Measurements from ENCODE around the gene SPPL2B. TPM values are rescaled to one million over a fixed set of nuclear protein-coding genes. Genes with fewer than 3 reads are reported as not detected.
"Not testable (repeated sequence)": the region's sequence is repeated elsewhere in the genome, so short reads cannot be mapped to it uniquely, and the experiment has no call there.

SPPL2B gene
- total RNA-seq, 1 donor from 2014 or later, result 16.3 TPM

DNA sequence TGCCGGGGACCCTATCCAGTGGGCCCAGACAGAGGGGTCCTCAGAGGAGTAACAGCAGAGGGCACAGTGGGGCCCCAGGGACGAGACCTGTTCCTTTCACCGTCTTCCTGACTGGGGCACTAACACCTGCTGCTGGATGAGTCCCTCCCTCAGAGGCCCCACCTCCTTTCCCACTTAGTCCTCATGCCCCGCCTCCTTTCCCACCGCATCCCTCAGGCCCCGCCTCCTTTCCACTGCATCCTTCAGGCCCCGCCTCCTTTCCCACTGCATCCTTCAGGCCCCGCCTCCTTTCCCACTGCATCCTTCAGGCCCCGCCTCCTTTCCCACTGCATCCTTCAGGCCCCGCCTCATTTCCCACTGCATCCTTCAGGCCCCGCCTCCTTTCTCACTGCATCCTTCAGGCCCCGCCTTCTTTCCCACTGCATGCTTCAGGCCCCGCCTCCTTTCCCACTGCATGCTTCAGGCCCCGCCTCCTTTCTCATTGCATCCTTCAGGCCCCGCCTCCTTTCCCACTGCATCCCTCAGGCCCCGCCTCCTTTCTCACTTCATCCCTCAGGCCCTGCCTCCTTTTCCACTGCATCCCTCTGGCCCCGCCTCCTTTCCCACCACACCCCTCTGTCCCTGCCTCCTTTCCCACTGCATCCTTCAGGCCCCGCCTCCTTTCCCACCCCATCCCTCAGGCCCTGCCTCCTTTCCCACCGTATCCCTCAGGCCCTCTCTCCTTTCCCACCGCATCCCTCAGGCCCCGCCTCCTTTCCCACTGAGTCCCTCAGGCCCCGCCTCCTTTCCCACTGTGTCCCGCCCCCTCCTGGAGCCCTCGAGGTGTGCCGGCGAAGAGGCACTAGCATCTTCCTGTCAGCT, 6.7 kb downstream of the SPPL2B start:
- no peak for DNase-seq (ENCODE audit: low spot score in 2 of 2)
- no peak for FAIRE-seq

DNA sequence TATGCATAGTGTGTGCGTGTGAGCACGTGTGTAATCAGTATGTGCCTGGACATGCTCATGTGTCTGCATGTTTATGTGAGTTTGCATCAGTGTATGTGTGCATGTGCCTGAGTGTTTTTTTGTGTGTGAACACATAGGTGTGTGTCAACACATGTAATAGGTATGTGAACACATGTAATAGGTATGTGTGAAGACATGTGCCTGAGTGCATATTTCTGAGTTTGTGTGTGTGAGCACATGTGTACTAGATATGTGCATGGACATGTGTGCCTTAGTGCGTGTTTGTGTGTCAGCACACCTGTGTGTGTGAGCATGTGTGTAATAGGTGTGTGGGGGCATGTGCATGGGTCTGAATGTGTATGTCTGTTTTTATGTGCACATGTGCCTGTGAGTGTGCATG, 7.4 kb downstream of the SPPL2B start:
- DNase-seq (ENCODE audit: low spot score in 2 of 2) (no peak), FAIRE-seq (no peak)

DNA sequence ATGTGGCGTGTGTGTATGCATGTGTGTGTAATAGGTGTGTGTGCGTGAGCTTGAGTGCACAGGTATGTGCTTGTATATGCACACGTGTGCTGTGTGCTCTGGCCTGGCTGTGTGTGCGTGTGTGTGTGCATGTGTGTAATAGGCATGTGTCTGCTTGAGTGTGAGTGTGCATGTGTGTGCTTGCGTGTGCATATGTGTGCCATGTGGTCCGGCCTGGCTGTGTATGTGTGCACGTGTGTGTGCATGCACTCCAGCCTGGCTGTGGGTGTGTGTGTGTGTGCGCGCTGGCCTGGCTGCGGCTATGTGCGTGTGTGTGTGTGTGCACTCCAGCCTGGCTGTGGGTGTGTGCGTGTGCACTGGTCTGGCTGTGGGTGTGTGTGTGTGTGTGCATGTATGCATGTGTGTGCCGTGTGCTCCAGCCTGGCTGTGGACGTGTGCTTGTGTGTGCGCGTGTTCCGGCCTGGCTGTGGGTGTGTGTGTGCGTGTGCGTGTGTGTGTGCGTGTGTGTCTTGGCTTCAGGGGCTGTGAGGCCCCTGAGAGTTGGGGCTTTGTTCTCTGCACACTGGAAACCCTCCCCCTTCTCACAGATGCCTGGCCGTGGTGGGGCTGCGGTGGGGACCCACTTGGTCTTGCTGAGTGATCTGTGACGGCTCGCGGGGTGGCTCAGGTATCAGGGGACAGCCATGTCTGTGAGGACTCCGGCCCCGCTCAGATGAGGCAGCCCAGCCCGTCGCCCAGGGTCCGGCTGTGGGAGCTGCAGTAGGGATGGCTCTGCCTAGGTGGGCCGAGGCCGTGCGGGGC, 8.2 kb downstream of the SPPL2B start:
- no peak for FAIRE-seq
- no peak for DNase-seq (ENCODE audit: low spot score in 2 of 2)

DNA sequence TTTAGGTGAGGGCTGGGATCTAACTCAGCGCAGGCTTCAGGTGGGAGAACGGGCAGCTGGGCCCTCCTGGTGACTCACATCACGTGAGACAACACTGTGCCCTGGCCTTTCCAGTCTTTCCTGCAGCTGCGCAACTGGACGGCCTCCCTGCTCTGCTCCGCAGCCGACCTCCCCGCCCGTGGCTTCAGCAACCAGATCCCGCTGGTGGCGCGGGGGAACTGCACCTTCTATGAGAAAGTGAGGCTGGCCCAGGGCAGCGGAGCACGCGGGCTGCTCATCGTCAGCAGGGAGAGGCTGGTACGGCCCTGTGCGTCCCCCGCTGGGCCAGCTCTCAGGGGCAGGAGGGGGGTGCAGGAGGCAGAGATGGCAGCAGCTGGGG, 8.8 kb downstream of the SPPL2B start:
- peak; percentile 64 to 74 for DNase-seq (ENCODE audit: low spot score in 2 of 2)
- no peak for FAIRE-seq

DNA sequence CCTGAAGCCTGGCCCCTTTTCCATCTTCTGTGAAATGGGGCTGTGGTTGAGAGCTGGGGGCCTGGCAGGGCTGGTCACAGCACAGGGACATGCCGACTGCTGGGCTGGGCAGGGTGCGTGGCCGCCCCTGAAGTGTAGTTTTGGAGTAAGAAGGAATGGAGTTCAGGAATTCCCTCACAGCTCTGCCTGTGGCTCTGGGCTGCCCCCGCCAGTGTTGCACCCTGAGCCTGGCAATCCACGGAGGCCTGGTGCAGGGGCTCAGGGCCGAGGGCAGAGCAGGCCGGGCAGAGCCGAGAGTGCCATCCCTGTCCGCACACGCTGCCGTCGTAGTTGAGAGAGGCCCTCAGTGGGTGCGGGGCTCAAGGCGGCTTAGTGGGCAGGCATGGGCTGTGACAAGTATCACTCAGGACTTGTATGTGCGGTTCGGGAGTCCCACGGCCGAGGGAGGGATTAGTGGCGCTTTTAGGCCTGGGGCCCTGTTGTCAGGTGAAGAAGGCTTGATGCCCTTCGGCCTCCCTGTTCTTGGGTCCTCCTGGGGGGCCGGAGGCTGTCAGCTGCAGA, 9.7 kb downstream of the SPPL2B start:
- no peak for DNase-seq (ENCODE audit: low spot score in 2 of 2)
- FAIRE-seq, result no peak

DNA sequence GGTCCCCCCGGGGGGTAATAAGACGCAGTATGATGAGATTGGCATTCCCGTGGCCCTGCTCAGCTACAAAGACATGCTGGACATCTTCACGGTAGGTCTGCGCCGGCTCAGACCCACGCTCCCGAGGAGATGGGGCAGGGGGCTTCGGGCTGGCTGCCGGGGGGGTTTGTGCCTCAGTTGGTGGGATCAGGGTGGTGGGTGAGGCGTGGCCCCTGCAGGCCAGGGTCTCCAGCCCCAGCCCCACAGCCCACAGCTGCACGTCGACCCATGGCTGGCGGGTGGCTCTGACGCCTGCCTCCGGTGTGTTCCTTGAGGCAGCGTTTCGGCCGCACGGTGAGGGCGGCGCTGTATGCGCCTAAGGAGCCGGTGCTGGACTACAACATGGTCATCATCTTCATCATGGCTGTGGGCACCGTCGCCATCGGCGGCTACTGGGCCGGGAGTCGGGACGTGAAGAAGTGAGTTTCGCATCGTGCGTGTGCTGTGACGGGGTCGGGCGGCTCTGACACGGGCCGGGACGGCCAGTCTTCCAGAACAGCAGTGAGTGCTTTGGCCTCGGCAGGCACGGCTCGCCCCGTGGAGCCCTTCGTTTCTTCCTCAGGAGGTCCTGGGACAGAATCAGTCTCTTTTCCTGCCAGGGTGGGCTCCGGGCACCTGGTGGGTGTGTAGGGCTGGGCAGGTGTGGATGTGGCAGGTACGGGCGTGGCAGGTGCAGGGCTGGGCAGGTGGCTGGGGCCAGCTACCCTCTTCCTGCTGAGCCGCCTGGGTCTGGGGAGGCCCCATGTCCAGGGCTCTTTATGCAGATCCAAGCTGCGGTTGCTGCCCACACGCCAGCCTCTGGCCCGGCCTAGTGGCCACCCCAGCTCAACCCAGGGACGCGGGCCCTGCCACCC, 10.5 kb downstream of the SPPL2B start:
- FAIRE-seq, result no peak
- no peak for DNase-seq (ENCODE audit: low spot score in 2 of 2)

DNA sequence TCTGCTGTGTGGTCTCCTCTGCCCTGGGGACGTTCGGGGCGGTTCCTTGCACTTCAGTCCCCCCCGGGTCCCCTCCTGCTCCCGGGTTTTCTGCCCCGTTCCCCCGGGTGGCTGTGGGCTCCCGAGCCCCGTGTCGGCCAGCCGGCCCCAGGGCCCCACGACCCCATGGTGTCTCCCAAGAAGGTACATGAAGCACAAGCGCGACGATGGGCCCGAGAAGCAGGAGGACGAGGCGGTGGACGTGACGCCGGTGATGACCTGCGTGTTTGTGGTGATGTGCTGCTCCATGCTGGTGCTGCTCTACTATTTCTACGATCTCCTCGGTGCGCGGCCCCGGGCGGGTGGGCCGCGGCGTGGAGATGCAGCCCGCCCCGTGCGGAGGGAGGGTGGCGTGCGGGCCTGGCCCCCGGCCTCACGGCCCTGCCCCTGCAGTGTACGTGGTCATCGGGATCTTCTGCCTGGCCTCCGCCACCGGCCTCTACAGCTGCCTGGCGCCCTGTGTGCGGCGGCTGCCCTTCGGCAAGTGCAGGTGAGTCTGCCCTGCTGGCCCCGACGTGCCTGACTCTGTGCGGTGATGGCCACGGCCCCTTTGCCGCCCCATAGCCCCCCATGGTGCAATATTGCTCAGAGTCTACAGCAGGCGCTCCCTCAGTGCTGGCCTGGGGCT, 11.3 kb downstream of the SPPL2B start:
- no peak for FAIRE-seq
- DNase-seq (ENCODE audit: low spot score in 2 of 2), result no peak

DNA sequence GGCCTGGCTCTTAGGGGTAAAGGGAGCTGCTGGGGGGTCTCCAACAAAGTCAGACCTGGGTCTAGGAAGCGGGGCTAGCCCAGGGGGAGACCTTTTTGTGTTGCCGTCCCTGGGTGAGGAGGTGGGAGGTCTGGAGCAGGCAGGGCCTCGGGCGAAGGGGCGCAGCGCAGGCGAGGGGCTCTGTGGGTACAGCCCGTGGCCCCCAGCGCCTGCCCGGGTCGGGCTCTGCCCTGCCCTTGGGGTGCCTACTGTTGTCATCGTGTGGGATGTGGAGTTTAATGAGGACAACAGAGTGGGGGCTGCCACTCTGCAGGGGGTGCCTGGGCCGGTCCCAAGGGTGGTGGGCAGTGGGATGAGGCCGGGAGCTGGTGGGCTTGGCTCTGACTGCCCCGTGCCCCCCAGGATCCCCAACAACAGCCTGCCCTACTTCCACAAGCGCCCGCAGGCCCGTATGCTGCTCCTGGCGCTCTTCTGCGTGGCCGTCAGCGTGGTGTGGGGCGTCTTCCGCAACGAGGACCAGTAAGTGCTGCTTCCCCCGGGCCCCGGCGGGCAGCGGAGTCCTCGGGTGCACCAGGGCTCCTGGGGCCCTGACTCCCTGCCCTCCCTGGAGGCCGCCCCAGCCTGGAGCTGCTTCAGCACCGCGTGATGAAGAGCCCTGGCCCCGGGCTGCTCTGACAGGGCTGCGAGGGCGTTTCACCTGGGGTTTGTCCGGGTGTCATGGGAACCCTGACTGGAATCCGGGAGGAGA, 12.2 kb downstream of the SPPL2B start:
- no peak for FAIRE-seq
- no peak for DNase-seq (ENCODE audit: low spot score in 2 of 2)

DNA sequence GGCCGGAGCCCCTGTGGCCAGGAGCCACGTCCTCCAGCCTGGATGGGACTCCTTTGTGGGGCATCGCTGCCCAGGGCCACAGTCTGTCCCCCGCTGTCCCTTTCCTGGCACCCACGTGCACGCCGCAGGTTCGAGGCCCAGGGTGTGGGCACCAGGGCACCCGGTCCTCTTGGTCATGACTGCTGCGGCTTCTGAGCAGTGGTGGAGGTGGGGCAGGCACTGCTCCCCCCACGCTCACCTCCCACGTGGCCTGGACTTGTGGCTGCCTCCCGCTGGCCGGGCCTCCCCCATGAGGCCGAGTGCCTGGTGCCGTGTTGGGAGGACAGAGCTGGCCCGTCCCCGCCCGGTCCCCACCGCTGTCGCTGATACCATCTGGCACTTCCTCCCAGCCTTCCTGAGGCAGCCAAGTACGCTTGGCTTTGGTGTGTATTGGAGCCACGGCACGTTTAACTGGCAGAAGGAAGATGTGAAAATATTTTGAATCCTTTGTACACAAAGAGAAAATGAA, 12.8 kb downstream of the SPPL2B start:
- no peak for FAIRE-seq
- peak in 1 of 2 donors; percentile 54 for DNase-seq (ENCODE audit: low spot score in 2 of 2)

DNA sequence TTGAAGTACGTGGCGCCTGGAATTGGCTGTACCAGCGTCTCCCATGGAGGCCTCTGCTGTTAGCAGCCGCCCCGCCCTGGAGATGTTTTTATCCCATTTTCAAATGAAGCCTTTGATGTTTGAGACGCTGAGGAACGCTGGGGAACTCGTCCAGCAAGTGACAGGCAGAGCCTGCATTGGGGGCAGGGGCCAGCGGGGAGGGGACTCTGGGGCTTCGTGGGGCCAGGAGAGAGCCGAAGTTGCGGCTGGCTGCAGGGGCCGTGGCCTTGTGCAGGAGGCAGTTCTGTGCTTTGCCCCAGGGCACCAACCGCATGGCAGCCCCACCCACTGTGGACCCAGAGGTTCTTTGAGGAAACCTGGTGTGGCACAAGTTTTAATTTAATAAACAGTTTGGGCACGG, 13.5 kb downstream of the SPPL2B start:
- no peak for DNase-seq (ENCODE audit: low spot score in 2 of 2)

DNA sequence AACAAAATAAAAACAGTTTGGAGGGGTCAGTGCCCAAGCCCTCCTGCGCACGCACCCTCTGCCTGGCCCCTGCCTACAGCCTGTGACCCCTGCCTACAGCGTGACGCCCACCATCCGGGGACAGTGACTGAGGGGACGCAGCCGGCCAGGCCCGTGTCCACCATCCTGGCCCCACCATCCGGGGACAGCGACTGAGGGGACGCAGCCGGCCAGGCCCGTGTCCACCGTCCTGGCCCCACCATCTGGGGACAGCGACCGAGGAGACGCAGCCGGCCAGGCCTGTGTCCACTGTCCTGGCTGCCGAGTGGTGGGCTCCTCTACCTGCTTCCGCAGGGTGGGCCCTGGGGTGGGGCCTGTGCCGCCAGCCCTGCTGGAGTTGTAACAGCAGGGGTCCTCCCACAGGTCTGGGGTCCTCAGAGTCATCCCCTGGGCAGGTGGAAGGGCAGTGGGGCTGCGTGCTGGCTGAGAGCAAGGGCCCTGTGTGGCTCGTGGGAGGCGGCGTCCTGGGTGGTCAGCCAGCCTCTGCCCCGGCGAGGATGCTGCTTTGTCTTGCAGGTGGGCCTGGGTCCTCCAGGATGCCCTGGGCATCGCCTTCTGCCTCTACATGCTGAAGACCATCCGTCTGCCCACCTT, 14.3 kb downstream of the SPPL2B start:
- FAIRE-seq (no peak), DNase-seq (ENCODE audit: low spot score in 2 of 2) (no peak)

More for the DNA sequence above, 13.5 kb downstream of the SPPL2B start:
- no peak for FAIRE-seq

DNA sequence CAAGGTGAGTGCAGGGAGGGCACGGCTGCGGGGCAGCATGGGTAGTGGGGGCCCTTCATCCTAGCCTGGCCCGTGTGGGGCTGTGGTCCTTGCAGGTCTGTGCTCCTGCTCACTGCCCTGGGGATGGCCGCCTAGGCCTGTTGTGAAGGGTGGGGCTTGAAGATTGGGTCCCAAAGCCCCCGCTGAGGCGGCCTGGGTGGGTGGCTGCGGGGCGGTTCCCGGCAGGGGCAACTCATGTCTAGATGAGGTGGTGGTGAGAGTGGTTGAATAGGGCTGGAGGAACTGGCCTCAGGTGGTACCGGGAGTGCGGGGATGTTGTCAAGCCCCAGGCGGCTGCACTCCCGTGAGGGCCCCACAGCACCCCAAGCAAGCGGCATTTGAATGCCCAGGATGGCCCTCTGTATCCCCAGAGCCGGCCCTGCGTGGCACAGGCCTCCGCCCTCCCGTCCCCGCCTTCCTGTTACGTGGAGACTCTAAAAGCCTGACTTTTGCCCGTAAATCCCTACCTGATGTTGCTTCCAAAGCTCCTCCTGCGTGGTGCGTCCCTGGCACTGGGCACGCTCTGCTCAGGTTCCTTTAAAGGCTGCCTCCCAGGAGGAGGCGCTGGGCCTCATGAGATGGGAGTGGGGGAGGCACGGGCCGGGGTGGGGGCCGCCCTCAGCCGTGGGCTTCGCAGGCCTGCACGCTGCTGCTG, 15.0 kb downstream of the SPPL2B start:
- DNase-seq (ENCODE audit: low spot score in 2 of 2) (no peak), FAIRE-seq (no peak)

DNA sequence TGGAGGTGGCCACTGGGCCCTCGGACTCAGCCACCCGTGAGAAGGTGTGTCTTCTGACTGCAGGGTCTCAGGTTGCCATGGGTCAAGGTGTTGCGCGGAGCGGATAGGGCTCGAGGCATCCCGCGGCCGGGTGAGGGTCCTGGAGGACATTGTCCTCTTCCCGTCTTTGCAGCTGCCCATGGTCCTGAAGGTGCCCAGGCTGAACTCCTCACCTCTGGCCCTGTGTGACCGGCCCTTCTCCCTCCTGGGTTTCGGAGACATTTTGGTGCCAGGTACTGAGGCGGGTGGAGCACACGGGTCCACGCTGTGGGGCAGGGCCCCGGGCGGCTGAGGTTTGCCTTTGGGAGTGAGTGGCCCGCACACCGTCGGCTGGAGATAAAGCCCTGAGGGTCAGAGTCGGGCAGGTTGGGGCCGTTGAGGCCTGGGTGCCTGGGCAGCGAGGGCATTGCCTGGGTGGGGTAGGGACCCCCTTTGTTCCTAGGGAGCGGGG, 15.9 kb downstream of the SPPL2B start:
- DNase-seq (ENCODE audit: low spot score in 2 of 2) (no peak), FAIRE-seq (no peak)

DNA sequence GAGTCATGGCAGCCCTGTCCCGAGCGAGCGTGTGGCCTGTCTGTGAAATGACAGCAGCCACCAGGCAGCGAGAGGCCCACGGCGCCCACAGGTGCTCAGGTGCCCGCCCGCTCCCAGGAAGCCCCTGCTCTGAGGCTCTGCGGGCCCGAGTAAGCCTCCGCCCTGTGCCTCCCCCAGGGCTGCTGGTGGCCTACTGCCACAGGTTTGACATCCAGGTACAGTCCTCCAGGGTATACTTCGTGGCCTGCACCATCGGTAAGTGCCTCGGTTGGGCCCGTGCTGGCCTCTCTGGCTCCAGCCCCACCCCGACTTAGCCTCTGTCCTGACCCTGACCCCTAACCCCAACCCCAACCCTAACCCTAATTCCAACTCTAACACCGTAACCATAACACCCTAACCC, 16.6 kb downstream of the SPPL2B start:
- no peak for DNase-seq (ENCODE audit: low spot score in 2 of 2)
- no peak for FAIRE-seq

DNA sequence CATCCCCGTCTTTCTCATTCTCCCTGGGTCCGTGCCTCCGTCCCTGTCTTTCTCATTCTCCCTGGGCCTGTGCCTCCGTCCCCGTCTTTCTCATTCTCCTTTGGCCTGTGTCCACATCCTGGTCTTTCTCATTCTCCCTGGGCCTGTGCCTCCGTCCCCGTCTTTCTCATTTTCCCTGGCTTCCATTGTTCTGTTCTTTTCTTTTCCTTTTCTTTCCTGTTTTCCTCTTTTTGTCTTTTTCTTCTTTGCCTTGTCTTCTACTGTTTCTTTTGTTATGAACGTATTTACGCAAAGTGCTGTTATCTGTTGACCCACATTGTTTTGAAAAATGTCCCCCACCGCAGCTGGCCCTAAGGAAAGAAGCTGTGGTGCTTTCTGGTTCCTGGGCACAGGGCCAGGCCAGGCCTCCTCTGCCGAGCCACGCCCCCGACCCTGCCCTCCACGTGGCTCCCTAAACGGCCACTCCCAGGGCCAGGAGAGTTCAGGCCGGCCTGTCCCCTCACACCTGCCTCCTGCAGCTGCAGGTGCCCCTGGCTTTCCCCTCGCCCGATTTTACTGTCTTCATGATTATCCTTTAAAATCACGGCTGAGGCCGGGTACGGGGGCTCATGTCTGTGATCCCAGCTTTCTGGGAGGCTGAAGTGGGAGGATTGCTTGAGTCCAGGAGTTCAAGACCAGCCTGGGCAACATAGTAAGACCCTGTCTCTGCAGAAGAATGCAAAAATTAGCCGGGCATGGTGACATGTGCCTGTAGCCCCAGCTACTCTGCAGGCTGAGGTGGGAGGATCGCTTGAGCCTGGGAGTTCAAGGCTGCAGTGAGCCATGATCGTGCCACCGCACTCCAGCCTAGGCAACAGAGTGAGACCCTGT, 17.5 kb downstream of the SPPL2B start:
- DNase-seq (ENCODE audit: low spot score in 2 of 2) (no peak), FAIRE-seq (no peak)

DNA sequence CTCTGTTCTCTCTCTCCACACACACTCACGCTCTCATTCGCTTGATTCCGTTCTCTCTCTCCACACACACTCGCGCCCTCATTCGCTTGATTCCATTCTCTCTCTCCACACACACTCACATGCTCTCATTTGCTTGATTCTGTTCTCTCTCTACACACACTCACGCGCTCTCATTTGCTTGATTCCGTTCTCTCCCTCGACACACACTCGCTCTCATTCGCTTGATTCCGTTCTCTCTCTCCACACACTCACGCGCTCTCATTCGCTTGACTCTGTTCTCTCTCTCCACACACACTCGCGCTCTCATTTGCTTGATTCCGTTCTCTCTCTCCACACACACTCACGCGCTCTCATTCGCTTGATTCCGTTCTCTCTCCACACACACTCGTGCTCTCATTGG, 21.3 kb downstream of the SPPL2B start:
- not testable (repeated sequence) for FAIRE-seq

DNA sequence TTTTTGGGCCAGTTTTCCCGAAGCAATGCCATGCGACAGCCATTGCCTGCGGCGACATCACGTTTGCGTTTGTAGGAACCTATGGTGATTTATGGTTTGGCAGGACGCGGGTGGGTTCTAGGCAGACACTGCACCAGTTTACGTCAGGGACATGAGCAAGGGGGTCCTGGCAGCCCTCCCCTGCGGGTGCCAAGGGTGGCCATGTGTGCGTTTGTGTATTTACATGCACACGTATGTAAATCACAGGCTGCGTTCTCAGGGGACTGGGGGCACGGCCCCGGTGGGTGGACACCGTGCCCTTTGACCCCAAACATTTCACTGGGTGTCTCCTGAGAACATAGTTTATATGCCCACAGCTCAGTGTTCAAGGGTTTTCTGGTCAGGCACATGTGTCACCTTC, 22.2 kb downstream of the SPPL2B start:
- FAIRE-seq, result no peak
- no peak for DNase-seq (ENCODE audit: low spot score in 2 of 2)

More for the DNA sequence above, 21.3 kb downstream of the SPPL2B start:
- not testable (repeated sequence) for DNase-seq (ENCODE audit: low spot score in 2 of 2)

All from frontal cortex (tissue), 4 donors.